Uterus (tissue), 4 donors: ENCODE measurements around the gene NUP153. TPM values are rescaled to one million over a fixed set of nuclear protein-coding genes. Genes with fewer than 3 reads are reported as not detected.

ENCODE experiments used
- DNase-seq, 2 donors: peaks; one replicate each; pipeline ENCODE4 v3.0.0-alpha.2; 2019 to 2020
- H3K27ac ChIP-seq, 2 donors: fragments of 200-600 bp; sonication (generic); 1 replicate in 1 of 2; 2 replicates in 1 of 2; pipeline ENCODE4 v1.5.1; 2016 to 2018
- H3K27me3 ChIP-seq, 2 donors: fragments of 200-600 bp; sonication (generic); one replicate each; pipeline ENCODE4 v1.5.1; 2018 to 2019; ENCODE audit warnings: control low read depth in 1 of 2
- H3K36me3 ChIP-seq, 2 donors: fragments of 200-600 bp; sonication (generic); one replicate each; pipeline ENCODE4 v1.5.1; 2019; ENCODE audit warnings: control low read depth in 1 of 2
- H3K4me1 ChIP-seq, 2 donors: fragments of 200-600 bp; sonication (generic); one replicate each; pipeline ENCODE4 v1.5.1; 2018 to 2019; ENCODE audit warnings: control low read depth in 1 of 2
- H3K4me3 ChIP-seq, 2 donors: fragments of 200-600 bp; sonication (generic); 1 replicate in 1 of 2; 2 replicates in 1 of 2; pipeline ENCODE4 v1.5.1; 2018 to 2019; ENCODE audit warnings: mild to moderate bottlenecking in 1 of 2
- H3K9me3 ChIP-seq, 2 donors: fragments of 200-600 bp; sonication (generic); one replicate each; pipeline ENCODE4 v1.5.1; 2019; ENCODE audit warnings: control low read depth in 1 of 2
- CTCF ChIP-seq, 4 experiments: fragments of 200-600 bp in 2 of 4; fragments of 450-650 bp in 2 of 4; sonication (generic) in 2 of 4; IDR thresholded peaks; one replicate each; pipeline ENCODE4 v1.5.1; 2016 to 2019; ENCODE audit warnings: antibody characterized with exemption in 4 of 4, mild to moderate bottlenecking in 2 of 4, moderate library complexity in 1 of 4
- POLR2A ChIP-seq, 2 donors: fragments of 450-650 bp; IDR thresholded peaks; one replicate each; pipeline ENCODE4 v1.6.1; 2016; ENCODE audit warnings: antibody characterized with exemption in 2 of 2, mild to moderate bottlenecking in 1 of 2, moderate library complexity in 1 of 2
- intact Hi-C: fragments of 100-400 bp; cut with DNase I; formaldehyde crosslinking; loops from one replicate; pipeline ENCODE4 v1.15.1; 2023; ENCODE audit warnings: low total_unique reads
- total RNA-seq, 4 donors: library from RNA; depleted of rRNA in 3 of 4; stranded (reverse); fragments of >200 nt in 3 of 4; gene quantifications; one replicate each; pipeline versions ENCODE4 v1.1.0 to v1.2.4, GENCODE V29; 2014 to 2023
- donor health status: DM: yes; HTN: yes; CAD: no.

Gene NUP153
- total RNA-seq, 4 donors from 2014 or later: 14.1 to 55.1 (median 48.4) TPM

DNA sequence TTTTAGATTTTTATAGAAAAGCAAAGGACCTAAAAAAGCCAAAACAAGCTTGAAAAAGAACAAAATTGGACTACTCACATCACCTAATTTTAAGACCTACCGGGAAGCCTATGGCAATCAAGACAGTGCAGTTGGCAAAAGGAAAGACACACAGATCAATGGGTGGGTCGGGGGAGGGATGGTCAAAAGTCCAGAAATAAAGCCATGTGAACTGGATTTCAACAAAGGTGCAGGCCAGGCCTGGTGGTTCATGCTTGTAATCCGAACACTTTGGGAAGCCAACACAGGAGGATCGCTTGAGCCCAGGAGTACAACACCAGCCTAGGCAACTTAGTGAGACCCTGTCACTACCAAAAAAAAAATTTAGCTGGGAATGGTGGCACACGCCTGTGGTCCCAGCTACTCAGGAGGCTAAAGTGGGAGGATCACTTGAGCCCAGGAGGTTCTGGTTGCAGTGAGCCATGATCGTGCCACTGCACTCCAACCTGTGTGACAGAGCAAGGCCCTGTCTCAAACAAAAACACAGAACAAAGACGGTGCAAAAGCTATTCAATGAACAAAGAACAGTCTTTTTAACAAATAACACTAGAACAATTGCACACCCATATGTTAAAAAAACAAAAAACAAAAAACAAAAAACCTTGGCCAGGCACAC lies 34.5 kb downstream of the NUP153 start:
- TF ChIP-seq CTCF (IDR thresholded peaks at IDR 0.05) (no peak), POLR2A (IDR thresholded peaks at IDR 0.05) (no peak)

GRCh38 chr6:17666646-17667045 lies 40.1 kb downstream of the NUP153 start:
- Histone ChIP-seq H3K4me3 (no peak overlapping the region), H3K27ac (no peak overlapping the region), H3K27me3 (no peaks in the 10 kb centered on the region), H3K9me3 (no peaks in the 10 kb centered on the region), H3K4me1 (no peaks in the 10 kb centered on the region), H3K36me3 (no peaks in the 10 kb centered on the region)
- no peak for DNase-seq
- intact Hi-C loops: no loop called here
- no peak for TF ChIP-seq CTCF (IDR thresholded peaks at IDR 0.05)
- TF ChIP-seq POLR2A (IDR thresholded peaks at IDR 0.05): no peak

More for the DNA sequence above, 34.5 kb downstream of the NUP153 start:
- DNase-seq: no peak
- no peaks in the 10 kb centered on the region for H3K9me3 ChIP-seq
- H3K27me3 ChIP-seq: no peaks in the 10 kb centered on the region
- no peak overlapping the region for H3K27ac ChIP-seq
- no peaks in the 10 kb centered on the region for H3K4me1 ChIP-seq
- H3K4me3 ChIP-seq: no peak overlapping the region
- H3K36me3 ChIP-seq: no peaks in the 10 kb centered on the region
- intact Hi-C loops: no loop called here

DNA sequence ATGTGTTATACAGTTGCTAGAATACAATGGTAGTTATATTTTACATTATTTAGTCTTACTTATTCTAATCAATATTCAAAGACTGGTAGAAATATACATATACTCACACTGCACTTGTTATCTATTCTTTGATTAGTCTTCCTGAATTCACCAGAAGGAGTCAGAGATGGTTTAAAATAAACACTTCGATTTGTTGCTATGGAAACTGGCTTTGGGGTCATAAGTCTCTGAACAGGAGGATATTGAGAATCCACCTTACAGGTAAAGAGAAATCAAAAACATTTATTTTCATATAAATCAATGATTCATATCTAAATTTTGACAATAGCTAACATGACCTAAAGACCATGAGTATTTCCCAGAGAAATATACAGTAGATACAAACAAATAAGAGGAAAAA lies 41.6 kb downstream of the NUP153 start:
- Histone ChIP-seq H3K4me3 (no peak overlapping the region), H3K9me3 (no peaks in the 10 kb centered on the region), H3K36me3 (no peaks in the 10 kb centered on the region), H3K4me1 (no peaks in the 10 kb centered on the region), H3K27me3 (no peaks in the 10 kb centered on the region), H3K27ac (no peak overlapping the region)
- intact Hi-C loops: no loop called here
- TF ChIP-seq CTCF (IDR thresholded peaks at IDR 0.05) (no peak), POLR2A (IDR thresholded peaks at IDR 0.05) (no peak)
- DNase-seq: no peak

DNA sequence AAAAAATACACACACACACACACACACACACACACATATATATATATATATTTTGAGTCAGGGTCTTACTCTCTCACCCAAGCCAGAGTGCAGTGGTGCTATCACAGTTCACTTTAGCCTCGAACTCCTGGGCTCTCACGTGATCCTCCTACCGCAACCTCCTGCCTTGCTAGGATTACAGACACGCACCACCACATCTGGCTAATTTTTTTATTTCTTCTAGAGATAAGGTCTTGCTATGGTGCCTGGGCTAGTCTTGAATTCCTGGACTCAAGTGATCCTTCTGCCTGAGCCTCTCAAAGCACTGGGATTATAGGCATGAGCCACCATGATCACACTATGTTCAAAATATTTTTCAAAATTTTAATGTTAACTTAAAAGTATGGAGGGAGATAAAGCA lies 43.5 kb downstream of the NUP153 start:
- intact Hi-C loops: no loop called here
- Histone ChIP-seq H3K36me3 (no peaks in the 10 kb centered on the region), H3K27ac (no peak overlapping the region), H3K4me1 (no peaks in the 10 kb centered on the region), H3K27me3 (no peaks in the 10 kb centered on the region), H3K4me3 (no peak overlapping the region), H3K9me3 (no peaks in the 10 kb centered on the region)
- TF ChIP-seq CTCF (IDR thresholded peaks at IDR 0.05) (no peak), POLR2A (IDR thresholded peaks at IDR 0.05) (no peak)
- no peak for DNase-seq

DNA sequence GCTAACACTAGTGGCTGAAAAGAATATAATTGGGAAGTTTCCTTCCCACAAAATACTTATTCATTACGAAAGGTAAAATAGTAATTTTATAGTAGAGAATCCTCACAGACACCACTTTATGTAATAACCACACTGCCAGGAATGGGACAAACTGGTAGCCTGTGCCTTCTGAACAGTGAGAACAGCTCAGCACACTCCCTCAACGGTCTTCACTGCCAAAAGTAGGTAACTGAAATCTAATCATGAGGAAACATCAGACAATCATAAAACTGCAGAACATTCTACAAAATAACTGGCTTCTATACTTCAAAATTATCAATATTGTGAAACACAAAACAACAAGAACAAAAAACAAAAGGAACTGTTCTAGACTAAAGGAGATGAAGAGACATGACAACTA lies 44.1 kb downstream of the NUP153 start:
- Histone ChIP-seq H3K36me3 (no peaks in the 10 kb centered on the region), H3K27me3 (no peaks in the 10 kb centered on the region), H3K27ac (no peak overlapping the region), H3K9me3 (no peaks in the 10 kb centered on the region), H3K4me1 (no peaks in the 10 kb centered on the region), H3K4me3 (no peak overlapping the region)
- no peak for DNase-seq
- no peak for TF ChIP-seq CTCF (IDR thresholded peaks at IDR 0.05)
- no peak for TF ChIP-seq POLR2A (IDR thresholded peaks at IDR 0.05)
- intact Hi-C loops: no loop called here
